Adrenal gland (tissue), 12 donors: ENCODE measurements around the gene GSG1L2. TPM values are rescaled to one million over a fixed set of nuclear protein-coding genes. Genes with fewer than 3 reads are reported as not detected.

ENCODE experiments used
- DNase-seq, 7 donors: peaks; one replicate each; pipeline ENCODE4 v3.0.0-alpha.2; 2019 to 2020
- H3K27ac ChIP-seq, 5 donors: fragments of 200-600 bp; sonication (generic) in 4 of 5; 1 replicate in 3 of 5; 2 replicates in 2 of 5; pipeline versions ENCODE4 v1.5.1 to v1.8.0; 2016 to 2020; ENCODE audit warnings: mild to moderate bottlenecking in 1 of 5
- H3K27me3 ChIP-seq: fragments of 200-600 bp; 2 replicates; pipeline ENCODE4 v1.8.0; 2021
- H3K36me3 ChIP-seq, 2 donors: fragments of 200-600 bp; replicated peaks in 1 of 2; 1 replicate in 1 of 2; 2 replicates in 1 of 2; pipeline versions ENCODE4 v1.5.1 to v1.8.0; 2018 to 2022
- H3K4me1 ChIP-seq, 2 donors: fragments of 200-600 bp; replicated peaks in 1 of 2; 1 replicate in 1 of 2; 2 replicates in 1 of 2; pipeline versions ENCODE4 v1.5.1 to v1.8.0; 2018 to 2021
- H3K4me3 ChIP-seq, 4 donors: fragments of 200-600 bp; sonication (generic) in 3 of 4; one replicate each; pipeline ENCODE4 v1.5.1; 2016 to 2018
- H3K9me3 ChIP-seq, 3 donors: fragments of 200-600 bp; sonication (generic) in 1 of 3; replicated peaks in 1 of 3; 1 replicate in 2 of 3; 2 replicates in 1 of 3; pipeline versions ENCODE4 v1.5.1 to v1.8.0; 2016 to 2021
- POLR2A ChIP-seq, 2 donors: fragments of 450-650 bp; IDR thresholded peaks; one replicate each; pipeline ENCODE4 v1.6.1; 2017; ENCODE audit warnings: antibody characterized with exemption in 2 of 2, mild to moderate bottlenecking in 2 of 2, moderate library complexity in 1 of 2
- WGBS, 4 donors: extraction: QIAGEN DNeasy Blood & Tissue Kit in 2 of 4; methylation state at CpG; one replicate each; pipeline versions ENCODE4 v1.1.5 to v1.1.7; 2013 to 2017; 5-methylcytosine and 5-hydroxymethylcytosine counted together
- intact Hi-C, 2 donors: fragments of 100-400 bp; cut with DNase I; formaldehyde crosslinking; loops; one replicate each; pipeline versions ENCODE4 v1.14.1 to v1.15.0; 2022 to 2023
- polyA plus RNA-seq, 3 donors: library from polyadenylated mRNA; stranded (reverse); fragments of 200-250 nt in 2 of 3; fragments of 350-450 nt in 1 of 3; fragmentation: Illumina TruSeq in 1 of 3; extraction: RNeasy Lipid Tissue Mini Kit (QIAGEN cat#74804) in 1 of 3; gene quantifications; one replicate each; pipeline ENCODE4 v1.2.3, GENCODE V29; 2013 to 2014
- total RNA-seq, 9 donors: library from RNA; depleted of rRNA in 4 of 9; stranded (reverse); fragments of >200 nt in 4 of 9; fragments of 120-200 nt in 1 of 9; fragmentation: NEBNext Ultra II Directional in 1 of 9; extraction: Animal tissue kit (Norgen Biotek cat#: 25700) in 1 of 9; gene quantifications; one replicate each; pipeline versions ENCODE4 v1.1.0 to v1.2.4, GENCODE V29; 2013 to 2023
- TF ChIP-seq, protein P1 (sequence below), 6 experiments: fragments of 450-650 bp in 4 of 6; fragments of 200-600 bp in 2 of 6; sonication (generic) in 1 of 6; IDR thresholded peaks; 1 replicate in 5 of 6; 2 replicates in 1 of 6; pipeline versions ENCODE4 v1.5.1 to v1.8.0; 2016 to 2021; ENCODE audit warnings: antibody characterized with exemption in 6 of 6, mild to moderate bottlenecking in 2 of 6, moderate library complexity in 1 of 6
- donor health status: healthy with polysubstance abuse.
- donor health status: Bipolar disorder and iron deficiency.
- donor health status: DM: yes; HTN: yes; CAD: no.
- donor health status: DM: no; HTN: no; CAD: no.
- donor health status: DM: no; HTN: no; CAD: no.
- donor health status: DM: yes; HTN: yes; CAD: no.

Gene GSG1L2
- total and polyA plus RNA-seq, 12 donors, result not detected

DNA sequence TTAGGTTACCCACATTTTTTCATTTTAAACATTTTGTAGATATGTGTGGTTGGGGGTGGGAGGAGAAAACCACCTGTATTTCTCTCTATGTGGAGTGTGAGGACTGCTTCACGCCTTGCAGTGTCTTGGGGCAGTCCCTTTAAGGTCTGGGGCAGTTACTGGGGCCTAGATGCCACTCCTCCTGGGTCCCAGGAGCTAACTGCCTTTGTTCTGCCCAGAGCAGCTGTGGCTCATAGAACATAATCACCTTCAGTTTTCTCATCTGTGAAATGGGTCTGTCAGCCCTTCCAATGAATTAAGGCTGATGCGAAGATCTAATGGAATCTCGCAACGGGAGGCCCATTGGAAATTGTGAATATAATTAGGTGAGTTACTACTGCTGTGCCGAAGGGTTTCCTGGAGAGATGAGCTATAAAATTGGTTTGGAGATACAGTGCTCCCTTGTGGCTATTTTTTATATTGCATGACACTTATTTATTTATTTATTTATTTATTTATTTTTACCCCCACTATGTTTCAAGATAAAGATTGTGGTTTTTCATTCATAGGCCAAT lies 53.4 kb downstream of the GSG1L2 start:
- 33 to 38% (median 34%) methylated on average over 5 of the region's 5 CpGs for WGBS, 4 donors
- peaks cover 10% of the 10 kb centered on the region for H3K27me3 ChIP-seq
- TF ChIP-seq, protein P1, sequence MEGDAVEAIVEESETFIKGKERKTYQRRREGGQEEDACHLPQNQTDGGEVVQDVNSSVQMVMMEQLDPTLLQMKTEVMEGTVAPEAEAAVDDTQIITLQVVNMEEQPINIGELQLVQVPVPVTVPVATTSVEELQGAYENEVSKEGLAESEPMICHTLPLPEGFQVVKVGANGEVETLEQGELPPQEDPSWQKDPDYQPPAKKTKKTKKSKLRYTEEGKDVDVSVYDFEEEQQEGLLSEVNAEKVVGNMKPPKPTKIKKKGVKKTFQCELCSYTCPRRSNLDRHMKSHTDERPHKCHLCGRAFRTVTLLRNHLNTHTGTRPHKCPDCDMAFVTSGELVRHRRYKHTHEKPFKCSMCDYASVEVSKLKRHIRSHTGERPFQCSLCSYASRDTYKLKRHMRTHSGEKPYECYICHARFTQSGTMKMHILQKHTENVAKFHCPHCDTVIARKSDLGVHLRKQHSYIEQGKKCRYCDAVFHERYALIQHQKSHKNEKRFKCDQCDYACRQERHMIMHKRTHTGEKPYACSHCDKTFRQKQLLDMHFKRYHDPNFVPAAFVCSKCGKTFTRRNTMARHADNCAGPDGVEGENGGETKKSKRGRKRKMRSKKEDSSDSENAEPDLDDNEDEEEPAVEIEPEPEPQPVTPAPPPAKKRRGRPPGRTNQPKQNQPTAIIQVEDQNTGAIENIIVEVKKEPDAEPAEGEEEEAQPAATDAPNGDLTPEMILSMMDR (IDR thresholded peaks at IDR 0.05), result peak in 5 of 6 experiments; percentile 36 to 86 (median 65)
- TF ChIP-seq POLR2A (IDR thresholded peaks at IDR 0.05), result no peak
- no peak overlapping the region for H3K27ac ChIP-seq
- H3K9me3 ChIP-seq, result no peaks in the 10 kb centered on the region
- DNase-seq, result no peak
- H3K4me1 ChIP-seq, result no peaks in the 10 kb centered on the region
- H3K4me3 ChIP-seq, result no peak overlapping the region
- no peaks in the 10 kb centered on the region for H3K36me3 ChIP-seq
- intact Hi-C loops, result no loop called here

DNA sequence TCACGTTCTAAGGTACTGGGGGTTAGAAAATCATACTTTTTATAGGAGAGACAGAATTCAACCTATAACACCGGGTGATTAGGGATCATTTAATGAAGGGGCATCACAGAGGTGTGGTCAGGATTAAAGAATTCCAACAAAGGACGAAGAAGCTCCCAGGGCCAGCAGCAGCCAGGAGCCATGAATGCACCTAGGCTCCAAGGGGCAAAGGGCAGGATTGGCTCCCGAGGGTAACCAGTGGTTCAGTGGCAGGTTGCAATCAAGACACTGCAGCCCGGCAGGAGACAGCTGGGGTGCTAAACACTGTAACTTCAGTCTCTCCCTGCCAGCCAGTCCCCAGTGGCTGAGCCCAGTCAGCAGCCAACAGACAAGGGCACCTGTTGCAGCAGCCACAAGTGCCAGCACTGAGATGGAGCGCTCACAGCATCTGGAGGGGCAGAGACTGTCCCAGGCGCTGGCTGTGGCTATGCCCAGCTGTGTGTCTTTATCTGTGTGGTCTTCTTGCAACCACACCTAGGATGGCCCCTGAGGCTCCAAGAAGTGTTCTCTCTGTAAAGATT lies 54.4 kb downstream of the GSG1L2 start:
- DNase-seq, result no peak
- intact Hi-C loops, result no loop called here

DNA sequence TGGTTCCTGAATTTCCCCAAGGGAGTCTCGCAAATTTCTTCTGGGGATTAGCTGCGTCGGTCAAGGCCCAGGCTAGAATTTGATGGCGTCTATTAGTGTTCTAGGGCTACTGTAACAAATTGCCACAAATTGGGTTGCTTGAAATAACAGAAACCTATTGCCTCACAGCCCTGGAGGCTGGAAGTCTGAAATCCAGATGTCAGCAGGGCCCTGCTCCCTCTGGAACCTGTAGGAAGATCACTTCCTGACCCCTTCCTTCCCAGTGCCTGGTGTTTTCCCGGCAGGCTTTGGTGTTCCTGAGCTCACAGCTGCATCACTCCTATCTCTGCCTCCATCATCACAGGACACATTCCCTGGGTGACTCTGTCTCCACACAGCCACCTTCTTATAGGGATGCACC lies 54.9 kb downstream of the GSG1L2 start:
- TF ChIP-seq POLR2A (IDR thresholded peaks at IDR 0.05), result no peak
- TF ChIP-seq, protein P1 (IDR thresholded peaks at IDR 0.05), result no peak
- WGBS, 4 donors, result 58 to 70% (median 63%) methylated on average over 5 of the region's 5 CpGs
- no peak overlapping the region for H3K27ac ChIP-seq
- intact Hi-C loops, result no loop called here
- peaks cover 7% of the 10 kb centered on the region for H3K27me3 ChIP-seq
- no peaks in the 10 kb centered on the region for H3K36me3 ChIP-seq
- no peak for DNase-seq
- H3K4me1 ChIP-seq, result no peaks in the 10 kb centered on the region
- no peak overlapping the region for H3K4me3 ChIP-seq
- no peaks in the 10 kb centered on the region for H3K9me3 ChIP-seq

More for the DNA sequence above, 54.4 kb downstream of the GSG1L2 start:
- Histone ChIP-seq H3K9me3 (no peaks in the 10 kb centered on the region), H3K27me3 (peaks cover 7% of the 10 kb centered on the region), H3K27ac (no peak overlapping the region), H3K4me1 (no peaks in the 10 kb centered on the region), H3K36me3 (no peaks in the 10 kb centered on the region), H3K4me3 (no peak overlapping the region)
- TF ChIP-seq, protein P1 (IDR thresholded peaks at IDR 0.05), result no peak
- TF ChIP-seq POLR2A (IDR thresholded peaks at IDR 0.05), result no peak
- WGBS, 4 donors, result 53 to 81% (median 69%) methylated on average over 4 to 7 of the region's 7 CpGs

DNA sequence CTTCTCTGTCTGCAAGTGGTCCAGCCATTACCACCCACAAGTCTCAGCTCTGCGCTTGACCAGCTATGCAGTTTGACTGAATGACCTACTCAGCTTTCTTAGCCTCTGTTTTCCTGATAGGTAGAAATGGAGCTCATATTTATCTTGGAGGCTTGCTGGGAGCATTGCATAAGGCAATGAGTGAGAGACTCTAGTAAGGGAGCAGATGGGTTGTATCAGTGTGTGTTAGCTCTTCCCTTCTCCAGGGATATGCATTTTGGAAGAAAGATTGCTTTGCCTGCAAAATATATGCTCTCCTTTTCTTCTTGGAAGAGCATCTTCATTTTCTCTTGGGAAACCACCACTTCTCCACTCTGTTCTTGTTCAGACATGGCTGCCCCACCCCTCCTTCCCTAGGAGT lies 56.6 kb downstream of the GSG1L2 start:
- 80 to 91% (median 83%) methylated on average over 1 of the region's 1 CpG for WGBS, 4 donors
- intact Hi-C loops, result no loop called here
- DNase-seq, result no peak

More for the DNA sequence above, 56.6 kb downstream of the GSG1L2 start:
- H3K4me3 ChIP-seq, result no peak overlapping the region
- no peak overlapping the region for H3K27ac ChIP-seq
- H3K27me3 ChIP-seq, result peaks cover 7% of the 10 kb centered on the region
- H3K4me1 ChIP-seq, result no peaks in the 10 kb centered on the region
- H3K9me3 ChIP-seq, result no peaks in the 10 kb centered on the region
- H3K36me3 ChIP-seq, result no peaks in the 10 kb centered on the region
- no peak for TF ChIP-seq POLR2A (IDR thresholded peaks at IDR 0.05)
- TF ChIP-seq, protein P1 (IDR thresholded peaks at IDR 0.05), result no peak
